ENCODE measurements around the gene MLLT3.

MLLT3 gene

GRCh38 chr9:20490246-20490834 is 132.0 kb downstream of the MLLT3 start:
- H3K4me3 ChIP-seq (ENCODE audit: low read depth, low read length) = peak overlapping the region; percentile 27
- TF ChIP-seq CTCF (IDR thresholded peaks at IDR 0.05; ENCODE audit: borderline replicate concordance, insufficient read depth, low read depth, low read length) = no peak

GRCh38 chr9:20488691-20489090 is 133.6 kb downstream of the MLLT3 start:
- H3K4me3 ChIP-seq (ENCODE audit: low read depth, low read length) = no peak overlapping the region
- TF ChIP-seq CTCF (IDR thresholded peaks at IDR 0.05; ENCODE audit: borderline replicate concordance, insufficient read depth, low read depth, low read length) = no peak

- no peak overlapping the region for H3K4me3 ChIP-seq (ENCODE audit: low read depth, low read length)
- no peak for TF ChIP-seq CTCF (IDR thresholded peaks at IDR 0.05; ENCODE audit: borderline replicate concordance, insufficient read depth, low read depth, low read length)
These were observed 135.7 kb downstream of the MLLT3 start for GRCh38 chr9:20486552-20486951.

GRCh38 chr9:20481437-20481836 is 140.9 kb downstream of the MLLT3 start:
- no peak overlapping the region for H3K4me3 ChIP-seq (ENCODE audit: low read depth, low read length)
- TF ChIP-seq CTCF (IDR thresholded peaks at IDR 0.05; ENCODE audit: borderline replicate concordance, insufficient read depth, low read depth, low read length) = no peak

- no peak overlapping the region for H3K4me3 ChIP-seq (ENCODE audit: low read depth, low read length)
- no peak for TF ChIP-seq CTCF (IDR thresholded peaks at IDR 0.05; ENCODE audit: borderline replicate concordance, insufficient read depth, low read depth, low read length)
These were observed 142.1 kb downstream of the MLLT3 start for GRCh38 chr9:20480249-20480648.

GRCh38 chr9:20479419-20480155 is 142.7 kb downstream of the MLLT3 start:
- no peak for TF ChIP-seq CTCF (IDR thresholded peaks at IDR 0.05; ENCODE audit: borderline replicate concordance, insufficient read depth, low read depth, low read length)
- no peak overlapping the region for H3K4me3 ChIP-seq (ENCODE audit: low read depth, low read length)

- no peak overlapping the region for H3K4me3 ChIP-seq (ENCODE audit: low read depth, low read length)
- no peak for TF ChIP-seq CTCF (IDR thresholded peaks at IDR 0.05; ENCODE audit: borderline replicate concordance, insufficient read depth, low read depth, low read length)
These were observed 143.5 kb downstream of the MLLT3 start for GRCh38 chr9:20478786-20479185.
